Fibroblast of the conjunctiva (primary cell): ENCODE data around the gene SFXN5.
"Not testable (repeated sequence)": the region's sequence is repeated elsewhere in the genome, so short reads cannot be mapped to it uniquely, and the experiment has no call there.

Experiments used
- DNase-seq: peaks from one replicate; pipeline ENCODE4 v3.0.0-alpha.2; 2010; ENCODE audit warnings: low read depth

The SFXN5 gene

DNA sequence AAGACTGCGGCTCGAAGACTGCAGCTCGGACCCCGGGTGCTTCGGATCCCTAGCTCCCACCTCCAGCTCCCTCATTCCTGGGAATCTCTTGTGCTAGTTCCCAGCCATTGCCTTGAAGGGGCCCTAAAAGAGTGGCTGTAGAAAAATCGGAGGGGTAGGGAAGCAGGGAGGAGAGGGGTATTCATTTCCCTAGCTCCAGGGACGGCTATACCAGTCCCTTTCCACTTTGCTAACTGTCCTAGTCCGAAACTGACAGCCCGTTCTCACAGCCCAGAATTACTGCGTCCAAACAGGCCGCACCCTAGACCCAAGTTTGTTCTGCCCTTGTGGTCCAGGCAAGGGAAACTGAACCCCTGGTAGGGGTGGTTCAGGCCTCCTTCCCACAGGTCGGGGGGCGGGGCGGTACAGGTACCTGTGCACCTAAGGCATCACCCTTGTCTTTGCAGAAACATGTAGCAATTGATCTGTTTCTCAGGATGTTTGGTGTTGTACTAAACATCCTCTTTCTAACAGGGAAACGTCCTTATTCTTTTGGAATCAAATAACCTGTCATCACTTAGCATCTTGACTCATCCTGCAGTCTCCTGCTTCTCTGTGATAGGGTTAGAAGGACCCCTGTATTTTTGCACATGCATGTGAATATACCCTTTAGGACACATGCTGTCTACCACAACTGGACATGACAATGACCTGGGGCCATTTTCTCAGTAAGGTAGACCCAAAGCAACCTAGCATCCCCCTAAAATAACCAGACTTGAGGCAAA lies 150.2 kb downstream of the SFXN5 start:
- DNase-seq, result no peak

DNA sequence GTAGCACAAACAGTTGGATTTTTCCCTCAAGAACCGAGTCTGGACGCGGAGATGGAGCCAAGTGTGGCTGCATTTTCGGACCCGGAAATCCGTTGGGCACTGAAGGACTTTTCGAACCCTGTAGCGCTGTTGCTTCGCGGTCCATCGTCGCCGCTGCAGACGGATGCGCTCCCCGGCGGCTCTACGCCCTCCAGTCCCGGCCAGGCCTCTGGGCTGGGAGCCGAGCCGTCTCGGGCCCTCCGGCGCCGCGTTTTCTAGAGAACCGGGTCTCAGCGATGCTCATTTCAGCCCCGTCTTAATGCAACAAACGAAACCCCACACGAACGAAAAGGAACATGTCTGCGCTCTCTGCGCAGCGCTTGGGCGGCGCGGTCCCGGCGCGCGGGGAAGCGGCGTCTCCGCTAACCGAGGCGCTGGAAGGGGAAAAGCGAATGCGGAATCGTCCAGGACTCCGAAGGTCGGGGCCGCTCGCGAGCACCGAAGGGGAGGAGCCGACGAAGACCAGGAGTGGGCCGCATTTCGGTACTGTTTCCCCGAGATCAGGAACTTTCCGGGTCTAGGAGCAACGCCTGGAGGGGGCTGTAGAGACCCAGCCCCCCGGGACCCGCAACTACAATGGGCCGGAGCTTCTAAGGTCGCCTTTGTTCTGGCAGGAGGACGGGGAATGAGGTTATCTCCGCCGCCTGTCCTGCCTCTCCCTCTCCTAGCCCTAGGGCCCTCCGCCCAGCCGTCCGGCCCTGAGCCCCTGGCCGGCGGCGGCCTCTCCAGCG lies 151.0 kb downstream of the SFXN5 start:
- DNase-seq, result no peak

DNA sequence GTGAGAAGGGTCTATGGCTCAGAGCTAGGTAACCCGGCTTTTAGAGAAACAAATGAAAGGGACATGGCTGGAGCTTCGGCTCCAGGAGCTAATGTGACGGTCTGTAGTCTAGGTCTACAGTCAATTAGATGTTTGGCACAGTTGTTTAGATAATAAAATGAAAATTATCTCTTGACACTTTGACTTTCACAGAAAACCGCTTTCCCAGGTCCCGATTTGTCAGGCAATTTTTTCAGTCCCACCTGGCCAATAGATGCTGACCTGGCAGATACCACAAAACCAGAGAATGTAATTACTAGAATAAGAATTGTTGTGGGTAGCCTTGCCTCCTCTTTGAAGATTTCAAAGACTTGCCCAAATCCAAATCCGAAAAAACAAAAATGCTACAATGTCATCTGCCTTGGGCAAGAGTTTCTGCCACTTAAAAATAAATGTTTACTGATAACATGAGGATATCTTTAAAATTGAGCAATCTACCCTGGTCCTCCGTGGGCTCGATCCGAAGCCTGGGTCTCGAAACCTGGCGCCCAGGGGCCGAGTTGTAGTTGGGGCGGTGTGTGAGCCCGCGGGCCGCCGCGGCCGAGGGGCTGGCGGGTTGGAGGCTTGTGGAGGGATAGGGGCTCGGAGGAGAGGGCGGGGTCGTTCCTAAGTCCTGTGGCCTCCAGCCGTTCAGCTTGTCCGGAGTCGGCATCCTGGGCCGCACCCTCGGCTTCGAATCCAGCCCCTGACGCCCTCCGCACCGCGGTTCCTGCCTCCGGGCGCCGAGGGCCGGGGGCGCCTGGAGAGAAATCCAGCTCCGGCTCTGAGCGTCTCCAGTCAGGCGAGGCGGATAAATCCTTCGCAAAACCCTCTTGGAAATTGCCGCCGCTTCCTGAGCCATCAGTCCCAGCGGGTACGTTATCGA lies 151.8 kb downstream of the SFXN5 start:
- no peak for DNase-seq

DNA sequence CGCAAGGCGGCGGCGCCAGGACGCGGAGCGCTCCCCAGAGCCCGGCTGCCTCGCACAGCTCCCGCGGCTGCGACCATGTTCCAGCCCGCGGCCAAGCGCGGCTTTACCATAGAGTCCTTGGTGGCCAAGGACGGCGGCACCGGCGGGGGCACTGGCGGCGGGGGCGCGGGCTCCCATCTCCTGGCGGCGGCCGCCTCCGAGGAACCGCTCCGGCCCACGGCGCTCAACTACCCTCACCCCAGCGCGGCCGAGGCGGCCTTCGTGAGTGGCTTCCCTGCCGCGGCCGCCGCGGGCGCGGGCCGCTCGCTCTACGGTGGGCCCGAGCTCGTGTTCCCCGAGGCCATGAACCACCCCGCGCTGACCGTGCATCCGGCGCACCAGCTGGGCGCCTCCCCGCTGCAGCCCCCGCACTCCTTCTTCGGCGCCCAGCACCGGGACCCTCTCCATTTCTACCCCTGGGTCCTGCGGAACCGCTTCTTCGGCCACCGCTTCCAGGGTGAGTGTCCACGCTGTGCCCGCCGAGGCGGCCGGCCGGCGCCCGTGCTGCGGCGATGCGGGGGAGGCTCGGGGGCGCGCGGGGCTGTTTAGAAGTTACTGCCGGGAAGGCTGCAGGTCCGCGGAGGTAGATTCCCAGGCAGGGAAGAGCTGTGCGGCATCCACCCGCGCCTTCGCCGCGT lies 153.5 kb downstream of the SFXN5 start:
- DNase-seq, result no peak

GRCh38 chr2:72917138-72917876 lies 154.2 kb downstream of the SFXN5 start, which contains the start of gene EMX1:
Gene EMX1, plus strand, starts transcription at chr2:72917519. Its CDS starts 334 bp downstream, at chr2:72917853.
- DNase-seq, result no peak

DNA sequence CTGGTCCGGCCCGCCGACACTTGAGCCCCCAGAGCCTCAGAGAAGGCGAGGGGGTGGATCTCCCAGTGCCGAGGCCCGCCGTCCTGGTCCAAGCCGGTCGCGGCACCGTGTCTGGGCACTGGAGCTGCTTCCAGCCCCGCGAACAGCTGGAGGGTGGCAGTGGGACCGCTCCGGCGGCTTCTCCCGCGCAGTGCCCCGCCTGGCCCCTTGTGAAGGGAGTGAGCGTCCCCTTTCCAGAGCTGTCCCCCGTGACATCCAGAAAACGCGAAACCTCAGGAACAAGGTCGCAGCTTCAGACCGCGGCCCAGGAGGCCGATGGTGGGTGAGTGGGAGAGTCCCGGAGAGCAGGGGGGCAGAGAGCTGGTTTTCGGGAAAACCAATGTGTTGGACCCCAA lies 154.8 kb downstream of the SFXN5 start:
- DNase-seq, result no peak

DNA sequence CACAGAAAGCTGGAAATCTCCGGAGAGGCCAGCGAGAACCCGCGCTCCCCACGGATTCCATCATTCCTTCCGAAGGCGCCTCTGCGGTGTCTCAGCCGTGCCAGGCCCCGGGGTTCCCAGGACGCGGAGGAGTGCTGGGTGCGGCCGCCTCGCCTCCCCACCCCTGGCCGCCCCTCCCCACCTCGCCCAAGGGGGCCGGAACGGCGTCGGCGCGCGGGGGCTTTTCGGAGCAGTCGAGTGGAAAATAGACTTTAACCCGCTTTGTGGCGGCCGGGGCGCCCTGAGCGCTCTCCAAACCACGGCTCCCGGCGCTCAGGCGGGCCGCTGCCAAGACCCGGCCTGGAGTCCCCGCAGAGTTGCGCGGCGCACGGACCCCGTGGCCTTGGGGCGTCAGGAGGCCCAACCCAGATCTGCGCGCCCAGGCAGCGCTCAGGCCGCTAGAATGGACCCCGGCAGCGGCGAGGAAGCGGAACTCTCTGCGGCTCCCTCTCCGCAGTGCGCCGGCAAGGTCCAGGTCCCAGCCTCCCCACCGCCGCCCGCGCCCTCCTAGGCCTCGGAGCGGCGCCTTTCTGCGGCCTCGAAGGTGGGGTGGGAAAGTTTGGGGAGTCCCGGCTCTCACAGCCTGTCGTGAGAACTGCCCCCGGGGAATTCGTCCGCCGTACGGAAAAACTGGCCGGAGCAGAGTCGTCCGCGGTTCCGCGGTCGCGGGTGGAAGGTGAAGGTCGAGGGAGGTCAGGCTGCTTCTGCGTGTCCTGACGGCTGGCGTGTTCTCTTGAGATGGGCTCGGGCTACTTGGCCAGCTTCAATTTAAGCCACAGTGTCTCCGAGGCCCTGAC lies 155.4 kb downstream of the SFXN5 start:
- no peak for DNase-seq

- DNase-seq, result no peak
These were observed 156.1 kb downstream of the SFXN5 start for GRCh38 chr2:72915320-72915906.

- no peak for DNase-seq
These were observed 156.8 kb downstream of the SFXN5 start for GRCh38 chr2:72914589-72915319.

DNA sequence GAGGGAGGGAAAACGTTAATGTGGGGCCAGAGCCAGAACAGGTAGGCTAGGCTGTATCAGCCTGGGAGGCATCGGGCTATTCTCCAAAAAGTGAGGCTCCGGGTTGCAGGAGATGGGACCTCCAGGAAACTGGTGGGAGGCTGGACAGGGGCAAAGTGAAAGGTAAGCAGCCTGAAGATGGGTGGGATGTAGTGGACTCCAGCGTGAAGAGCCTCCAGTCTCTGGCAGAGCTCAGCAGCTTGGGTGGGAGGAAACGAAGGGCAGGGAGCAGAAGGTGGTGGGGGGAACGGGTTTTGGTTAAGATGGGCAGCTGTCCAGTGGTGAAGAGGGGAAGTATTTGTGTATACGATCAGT lies 157.3 kb downstream of the SFXN5 start:
- DNase-seq, result no peak

DNA sequence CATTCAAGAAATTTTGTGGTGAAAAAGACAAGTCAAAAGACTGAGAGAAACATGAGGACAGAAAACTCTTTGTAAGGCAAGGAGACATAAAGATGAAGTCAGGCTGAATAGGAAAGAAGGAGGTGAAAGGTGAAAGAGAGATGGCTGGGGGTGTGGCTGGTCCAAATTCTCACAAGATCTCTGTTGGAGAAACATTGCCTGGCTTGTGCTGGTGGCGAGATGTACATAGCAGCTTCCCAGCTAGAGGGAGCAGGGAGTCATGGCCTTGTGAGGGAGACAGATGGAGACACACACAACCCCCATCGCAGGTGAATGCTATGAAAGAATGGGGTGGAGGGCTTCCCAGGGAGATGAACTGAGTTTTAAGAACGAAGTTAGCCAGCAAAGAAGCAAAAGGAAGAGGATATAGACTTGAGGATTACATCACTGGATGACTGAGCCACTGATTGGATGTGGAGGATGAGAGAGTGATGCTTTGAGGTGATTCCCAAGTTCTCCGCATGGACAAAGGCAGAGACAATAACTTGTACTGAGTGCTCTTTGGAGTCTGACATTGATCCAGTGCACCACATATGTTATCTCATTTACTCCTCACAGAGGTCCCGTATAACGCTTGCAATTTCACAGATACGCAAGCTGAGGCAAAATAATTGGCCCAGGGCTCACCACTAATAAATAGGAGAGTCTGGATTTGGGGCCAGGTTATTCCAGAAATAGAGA lies 157.9 kb downstream of the SFXN5 start:
- no peak for DNase-seq

DNA sequence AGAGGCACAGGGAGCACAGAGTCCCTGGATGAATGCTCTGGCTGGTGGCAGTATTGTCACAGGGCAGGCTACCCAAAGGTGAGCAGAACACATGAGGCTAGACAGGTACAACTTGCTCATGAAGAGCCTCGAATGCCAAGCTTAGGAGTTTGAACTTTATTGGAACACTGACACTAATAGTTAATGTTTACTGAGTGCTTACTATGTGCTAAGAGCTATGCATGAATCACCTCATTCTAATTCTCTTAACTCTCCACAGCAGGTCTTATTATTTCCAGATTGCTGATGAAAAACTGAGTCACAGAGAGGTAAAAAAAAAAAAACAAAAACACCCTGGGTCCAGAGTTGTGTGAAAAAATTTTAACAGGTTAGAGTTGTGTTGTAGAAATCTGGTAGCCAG lies 160.3 kb downstream of the SFXN5 start:
- no peak for DNase-seq

GRCh38 chr2:72908741-72909140 lies 162.8 kb downstream of the SFXN5 start:
- DNase-seq, result no peak

DNA sequence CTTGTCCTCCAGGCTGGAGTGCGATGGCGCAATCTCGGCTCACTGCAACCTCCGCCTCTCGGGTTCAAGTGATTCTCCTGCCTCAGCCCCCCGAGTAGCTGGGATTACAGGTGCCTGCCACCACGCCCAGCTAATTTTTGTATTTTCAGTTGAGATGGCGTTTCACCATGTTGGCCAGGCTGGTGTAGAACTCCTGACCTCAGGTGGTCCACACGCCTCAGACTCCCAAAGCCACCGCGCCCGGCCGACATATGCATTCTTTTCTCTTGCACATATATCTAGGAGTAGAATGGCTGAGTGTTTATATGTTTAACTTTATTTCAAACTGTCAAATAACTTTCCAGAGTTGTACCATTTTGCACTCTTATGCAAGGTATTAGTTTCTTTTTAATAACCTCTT lies 164.1 kb downstream of the SFXN5 start:
- not testable (repeated sequence) for DNase-seq

DNA sequence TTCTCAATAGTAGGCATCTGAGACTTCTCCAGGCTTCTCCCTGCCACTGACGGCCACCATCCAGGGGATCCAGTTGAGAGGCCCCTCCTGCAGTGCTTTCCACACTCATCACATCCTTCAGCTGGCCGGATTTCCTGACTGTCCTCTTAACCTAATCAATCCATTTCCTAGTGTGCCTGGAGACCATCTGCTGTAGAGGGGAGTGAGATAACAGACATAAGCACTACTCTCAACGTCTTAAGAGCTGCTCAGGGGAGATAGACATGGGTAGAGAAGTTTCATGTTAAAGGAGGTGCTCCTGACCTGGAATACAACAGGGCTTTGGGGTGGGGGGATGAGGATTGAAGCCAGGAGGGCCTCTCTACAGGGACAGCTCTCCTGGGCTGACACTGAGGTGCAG lies 170.1 kb downstream of the SFXN5 start:
- no peak for DNase-seq

- DNase-seq, result no peak
These were observed 171.2 kb downstream of the SFXN5 start for GRCh38 chr2:72900191-72900825.

DNA sequence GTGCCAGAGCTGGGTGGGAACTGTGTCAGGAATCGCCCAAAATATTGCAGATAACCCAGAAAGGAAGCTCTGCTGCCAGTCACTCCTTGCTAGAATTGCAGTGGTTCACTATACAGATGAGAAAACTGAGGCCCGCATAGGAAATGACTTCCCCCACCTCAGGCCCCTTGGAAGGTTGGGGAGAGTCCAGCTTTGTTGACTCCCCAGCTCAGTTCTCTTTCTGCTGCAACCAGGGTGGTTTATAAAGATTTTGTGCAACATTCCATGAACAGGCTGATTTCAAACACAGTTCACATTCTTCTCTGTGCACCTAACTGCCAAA lies 173.0 kb downstream of the SFXN5 start:
- no peak for DNase-seq
